ENCODE measurements around the gene IL20RA. TPM values are rescaled to one million over a fixed set of nuclear protein-coding genes. Genes with fewer than 3 reads are reported as not detected.

Gene IL20RA
- total RNA-seq: 13.3 TPM
- long read RNA-seq, transcript IL20RA-203 (6 exons, 3,522 nt): minor isoform, 5 of 21 reads
- long read RNA-seq, transcript IL20RA-201 (7 exons, 3,485 nt): major isoform, 6 of 21 reads
- long read RNA-seq, partial matches to known transcripts: 3 of 21 reads
- long read RNA-seq, other reads (novel, unspliced or antisense): 4 of 21 reads

DNA sequence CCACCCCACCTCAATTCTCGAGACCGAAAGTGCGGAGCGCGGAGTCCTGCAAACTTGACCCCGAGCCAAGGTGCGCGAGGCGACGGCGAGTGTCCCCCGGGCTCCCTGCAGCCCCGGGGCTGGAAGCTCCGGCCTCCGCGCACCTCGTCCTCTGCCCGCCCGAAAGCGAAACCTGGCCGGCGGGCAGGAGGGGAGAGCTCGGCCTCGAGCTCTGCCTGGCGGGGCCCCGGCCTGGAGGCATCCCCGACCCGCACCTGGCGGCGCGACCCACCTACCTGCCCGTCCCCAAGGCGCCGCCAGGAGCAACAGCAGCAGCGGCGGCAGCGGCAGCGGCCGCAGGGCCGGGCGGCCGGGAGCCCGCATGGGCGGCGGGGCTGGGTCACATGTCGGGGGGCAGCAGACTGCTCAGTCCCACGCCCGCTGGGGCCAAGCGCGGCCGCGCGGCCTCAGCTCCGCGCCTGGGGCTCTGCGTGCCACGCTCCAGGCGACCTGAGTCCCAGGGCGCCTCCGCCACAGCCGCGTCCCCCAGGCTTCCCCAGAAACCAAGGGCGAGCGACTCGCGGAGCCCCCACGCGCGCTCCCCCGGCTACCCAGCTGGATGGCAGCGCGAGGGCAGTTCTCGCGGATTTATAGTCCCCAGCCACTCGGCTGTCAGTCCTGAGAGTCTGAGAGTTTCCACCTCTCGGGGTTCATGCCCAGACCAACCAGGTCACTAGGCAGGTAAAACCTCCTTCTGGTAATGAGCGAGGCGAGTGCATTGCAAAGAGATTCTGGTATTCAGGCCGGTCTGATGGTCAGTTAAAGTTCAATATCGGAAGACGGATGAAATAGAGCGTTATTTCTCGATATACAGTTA, at the start of gene IL20RA:
Gene IL20RA (minus strand): TSS at position 600 of the 856 bp plus-strand sequence. CDS start 237 bp downstream, at position 363.
- Histone ChIP-seq H3K27ac (peak within 1 kb of the TSS; percentile 80), H3K27me3 (peaks cover 17% of the 10 kb centered on the region), H3K4me1 (peaks cover 4% of the 10 kb centered on the region), H3K4me3 (peak within 1 kb of the TSS; percentile 69), H3K36me3 (no peaks in the 10 kb centered on the region), H3K9me3 (no peaks in the 10 kb centered on the region)
- intact Hi-C loops (cut with DNase I): no loop called here
- peak; percentile 77 for ATAC-seq
- TF ChIP-seq, protein P1, sequence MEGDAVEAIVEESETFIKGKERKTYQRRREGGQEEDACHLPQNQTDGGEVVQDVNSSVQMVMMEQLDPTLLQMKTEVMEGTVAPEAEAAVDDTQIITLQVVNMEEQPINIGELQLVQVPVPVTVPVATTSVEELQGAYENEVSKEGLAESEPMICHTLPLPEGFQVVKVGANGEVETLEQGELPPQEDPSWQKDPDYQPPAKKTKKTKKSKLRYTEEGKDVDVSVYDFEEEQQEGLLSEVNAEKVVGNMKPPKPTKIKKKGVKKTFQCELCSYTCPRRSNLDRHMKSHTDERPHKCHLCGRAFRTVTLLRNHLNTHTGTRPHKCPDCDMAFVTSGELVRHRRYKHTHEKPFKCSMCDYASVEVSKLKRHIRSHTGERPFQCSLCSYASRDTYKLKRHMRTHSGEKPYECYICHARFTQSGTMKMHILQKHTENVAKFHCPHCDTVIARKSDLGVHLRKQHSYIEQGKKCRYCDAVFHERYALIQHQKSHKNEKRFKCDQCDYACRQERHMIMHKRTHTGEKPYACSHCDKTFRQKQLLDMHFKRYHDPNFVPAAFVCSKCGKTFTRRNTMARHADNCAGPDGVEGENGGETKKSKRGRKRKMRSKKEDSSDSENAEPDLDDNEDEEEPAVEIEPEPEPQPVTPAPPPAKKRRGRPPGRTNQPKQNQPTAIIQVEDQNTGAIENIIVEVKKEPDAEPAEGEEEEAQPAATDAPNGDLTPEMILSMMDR (IDR thresholded peaks at IDR 0.05): no peak
- DNase-seq: peak; percentile 86

DNA sequence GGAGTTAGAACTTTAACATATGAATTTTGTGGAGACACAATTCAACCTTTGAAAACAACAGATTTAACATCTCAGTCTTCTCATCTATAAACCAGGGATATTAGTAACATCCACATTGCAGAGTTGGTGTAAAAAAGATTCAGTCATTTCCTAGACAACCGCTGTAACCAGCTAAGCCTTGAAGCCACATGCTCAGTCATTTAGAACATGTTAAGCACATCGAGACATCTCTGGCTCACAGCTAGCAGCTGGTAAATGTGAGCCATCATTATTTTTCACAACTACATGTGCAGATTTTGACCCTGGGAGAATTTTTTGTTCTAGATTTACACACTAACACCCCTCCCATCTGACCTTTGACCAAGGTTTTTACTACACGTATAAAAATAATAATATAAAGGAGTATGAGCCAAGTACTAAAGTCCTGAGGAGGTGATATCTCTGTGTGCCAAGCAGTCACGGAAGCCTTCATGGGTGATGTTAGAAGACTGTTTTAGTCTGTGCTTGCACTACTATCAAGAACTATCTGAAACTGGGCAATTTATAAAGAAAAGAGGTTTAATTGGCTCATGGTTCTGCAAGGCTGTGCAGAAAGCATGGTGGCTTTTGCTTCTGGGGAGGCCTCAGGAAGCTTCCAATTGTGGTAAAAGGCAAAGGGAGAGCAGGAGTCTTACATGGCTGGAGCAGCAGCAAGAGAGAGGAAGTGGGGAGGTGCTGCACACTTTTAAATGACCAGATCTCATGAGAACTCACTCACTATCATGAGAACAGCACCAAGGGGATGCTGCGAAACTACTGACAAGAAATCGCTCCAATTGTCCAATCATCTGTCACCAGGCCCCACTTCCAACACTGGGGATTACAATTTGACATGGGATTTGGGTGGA, 48.7 kb upstream of the IL20RA start:
- peaks cover 4% of the 10 kb centered on the region for H3K4me1 ChIP-seq
- intact Hi-C loops (cut with DNase I): loop anchor here (10.0 kb wide), 1 partner anchor 221 kb away; no protein-coding TSS in a partner anchor
- ATAC-seq (no peak), DNase-seq (no peak)
- TF ChIP-seq, protein P1 (IDR thresholded peaks at IDR 0.05): no peak
- H3K27me3 ChIP-seq: no peaks in the 10 kb centered on the region
- no peaks in the 10 kb centered on the region for H3K36me3 ChIP-seq
- no peak overlapping the region for H3K4me3 ChIP-seq
- no peak overlapping the region for H3K27ac ChIP-seq
- no peaks in the 10 kb centered on the region for H3K9me3 ChIP-seq

- H3K27me3 ChIP-seq: no peaks in the 10 kb centered on the region
- ATAC-seq (no peak), DNase-seq (no peak)
- TF ChIP-seq, protein P1 (IDR thresholded peaks at IDR 0.05): no peak
- intact Hi-C loops (cut with DNase I): loop anchor here (10.0 kb wide), 1 partner anchor 223 kb away; no protein-coding TSS in a partner anchor
- peaks cover 4% of the 10 kb centered on the region for H3K4me1 ChIP-seq
- no peaks in the 10 kb centered on the region for H3K9me3 ChIP-seq
- H3K4me3 ChIP-seq: no peak overlapping the region
- H3K27ac ChIP-seq: no peak overlapping the region
- H3K36me3 ChIP-seq: no peaks in the 10 kb centered on the region
Measured at GRCh38 chr6:137092018-137092417, 47.3 kb upstream of the IL20RA start.

DNA sequence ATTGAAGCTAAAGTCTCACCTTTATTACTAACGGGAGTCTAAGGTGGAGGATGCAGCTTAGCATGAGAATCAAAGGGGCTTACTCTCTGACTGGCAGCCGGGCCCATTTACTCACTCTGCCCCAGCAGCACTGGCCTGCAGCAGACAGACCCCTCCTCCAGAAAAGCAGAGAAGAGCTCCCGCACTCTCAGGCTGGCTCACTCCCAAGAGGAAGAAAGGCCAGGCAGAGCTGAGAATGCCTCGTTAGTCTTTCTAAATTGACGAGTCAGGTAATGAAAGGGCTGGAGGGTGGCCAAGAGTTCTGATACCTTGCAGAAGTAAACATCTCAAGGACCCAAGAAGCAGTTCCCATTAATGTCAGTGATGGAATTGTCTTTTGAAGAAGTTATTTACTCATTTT, 44.5 kb upstream of the IL20RA start:
- Histone ChIP-seq H3K27ac (no peak overlapping the region), H3K9me3 (no peaks in the 10 kb centered on the region), H3K36me3 (no peaks in the 10 kb centered on the region), H3K27me3 (no peaks in the 10 kb centered on the region), H3K4me1 (no peaks in the 10 kb centered on the region), H3K4me3 (no peak overlapping the region)
- ATAC-seq (no peak), DNase-seq (no peak)
- TF ChIP-seq, protein P1 (IDR thresholded peaks at IDR 0.05): no peak
- intact Hi-C loops (cut with DNase I): no loop called here

DNA sequence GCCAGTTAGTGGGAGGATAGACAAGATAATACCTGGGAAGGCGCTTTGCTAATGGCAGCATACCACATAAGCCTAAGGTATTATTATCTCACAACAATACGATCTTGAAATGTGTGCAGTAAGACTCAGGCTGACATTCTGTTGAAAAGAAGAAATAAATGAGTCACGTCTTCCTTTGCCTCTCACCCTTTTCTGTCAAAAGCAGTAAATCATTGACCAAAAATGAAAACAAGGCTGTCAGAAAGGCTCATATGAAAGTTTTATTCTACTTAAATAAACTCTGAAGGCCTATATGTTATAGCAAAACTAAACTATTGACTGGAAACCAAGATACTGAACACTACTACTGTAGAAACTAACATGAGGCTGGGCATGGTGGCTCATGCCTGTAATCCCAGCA, 43.1 kb upstream of the IL20RA start:
- intact Hi-C loops (cut with DNase I): no loop called here
- Histone ChIP-seq H3K4me3 (no peak overlapping the region), H3K27ac (no peak overlapping the region), H3K36me3 (no peaks in the 10 kb centered on the region), H3K27me3 (no peaks in the 10 kb centered on the region), H3K9me3 (no peaks in the 10 kb centered on the region), H3K4me1 (no peaks in the 10 kb centered on the region)
- DNase-seq (no peak), ATAC-seq (no peak)
- TF ChIP-seq, protein P1 (IDR thresholded peaks at IDR 0.05): no peak
